NCI-H446 (cell line): ENCODE data around the gene TEDDM1.
"Not testable (repeated sequence)": the region's sequence is repeated elsewhere in the genome, so short reads cannot be mapped to it uniquely, and the experiment has no call there.

Source experiments
- DNase-seq, 2 experiments: peaks; one replicate each; lab custom pipeline; 2025; lab: John Stamatoyannopoulos, UW

TEDDM1 gene

GRCh38 chr1:182400567-182400966, at the start of gene TEDDM1:
Gene TEDDM1 (minus strand): TSS chr1:182400667. CDS start chr1:182400485, 182 bp downstream.
- DNase-seq: no peak

GRCh38 chr1:182450087-182450486, 49.6 kb upstream of the TEDDM1 start, which contains the start of gene RGSL1:
Gene RGSL1 (plus strand): TSS chr1:182450146. CDS start chr1:182450166, 20 bp downstream.
- no peak for DNase-seq

- no peak for DNase-seq
Measured at GRCh38 chr1:182447660-182448059, 47.2 kb upstream of the TEDDM1 start.

- not testable (repeated sequence) for DNase-seq
Measured at GRCh38 chr1:182447124-182447523, 46.7 kb upstream of the TEDDM1 start.

- DNase-seq: peak; percentile 25 to 63
Measured at GRCh38 chr1:182446033-182446669, 45.7 kb upstream of the TEDDM1 start.

- no peak for DNase-seq
Measured at GRCh38 chr1:182444497-182444896, 44.0 kb upstream of the TEDDM1 start.

GRCh38 chr1:182442333-182442732, 41.9 kb upstream of the TEDDM1 start:
- DNase-seq: no peak

- no peak for DNase-seq
Measured at GRCh38 chr1:182441719-182442118, 41.3 kb upstream of the TEDDM1 start.

- DNase-seq: no peak
Measured at GRCh38 chr1:182438326-182438725, 37.9 kb upstream of the TEDDM1 start.

GRCh38 chr1:182433580-182433979, 33.1 kb upstream of the TEDDM1 start:
- no peak for DNase-seq

GRCh38 chr1:182431278-182431677, 30.8 kb upstream of the TEDDM1 start:
- no peak for DNase-seq

GRCh38 chr1:182430263-182431068, 30.0 kb upstream of the TEDDM1 start:
- no peak for DNase-seq

- no peak for DNase-seq
Measured at GRCh38 chr1:182428043-182428442, 27.6 kb upstream of the TEDDM1 start.

GRCh38 chr1:182426442-182427430, 26.3 kb upstream of the TEDDM1 start:
- no peak for DNase-seq

- no peak for DNase-seq
Measured at GRCh38 chr1:182415789-182416188, 15.3 kb upstream of the TEDDM1 start.

- DNase-seq: no peak
Measured at GRCh38 chr1:182413969-182414368, 13.5 kb upstream of the TEDDM1 start.

GRCh38 chr1:182413486-182413885, 13.0 kb upstream of the TEDDM1 start:
- no peak for DNase-seq

GRCh38 chr1:182410620-182411273, 10.3 kb upstream of the TEDDM1 start:
- no peak for DNase-seq

GRCh38 chr1:182410138-182410537, 9.7 kb upstream of the TEDDM1 start:
- no peak for DNase-seq

- DNase-seq: no peak
Measured at GRCh38 chr1:182408435-182409075, 8.1 kb upstream of the TEDDM1 start.

- DNase-seq: no peak
Measured at GRCh38 chr1:182407724-182408123, 7.3 kb upstream of the TEDDM1 start.
